Endothelial cell of umbilical vein (primary cell): ENCODE data around the gene CPNE6. TPM values are rescaled to one million over a fixed set of nuclear protein-coding genes. Genes with fewer than 3 reads are reported as not detected.

ENCODE experiments used
- BruUV-seq: library from RNA; stranded (reverse); fragments of 400-500 nt; replicated peaks from 2 replicates; lab custom pipeline; 2021; lab: Mats Ljungman, UMichigan
- CTCF ChIA-PET: fragments of 300-600, 350-600 bp; sonication (Branson Sonifier 250); formaldehyde crosslinking; loops from one replicate; lab custom pipeline; 2021; ENCODE audit warnings: antibody characterized with exemption, inconsistent platforms; lab: Charles Lee
- POLR2A ChIA-PET: fragments of 300-600, 350-600 bp; sonication (Branson Sonifier 250); formaldehyde crosslinking; loops from one replicate; lab custom pipeline; 2021; ENCODE audit warnings: antibody characterized with exemption, inconsistent platforms; lab: Charles Lee
- DNase-seq: peaks from one replicate; pipeline ENCODE4 v3.0.0-alpha.2; 2011; ENCODE audit warnings: low read depth, low spot score
- FAIRE-seq: peaks from 2 replicates; lab custom pipeline; 2011; peaks lifted over from hg19 to GRCh38; lab: Jason Lieb, UNC
- H2AFZ ChIP-seq: 2 replicates; pipeline ENCODE4 v1.6.0; 2012; ENCODE audit warnings: low read depth, low read length, control low read depth, inconsistent platforms
- H3K27ac ChIP-seq: 2 replicates; pipeline ENCODE4 v1.5.1; 2011; ENCODE audit warnings: low read depth, mild to moderate bottlenecking, control low read depth, low read length, moderate library complexity; ENCODE audit not compliant: insufficient read depth
- H3K27me3 ChIP-seq, 2 experiments: 2 replicates each; pipeline versions ENCODE4 v1.6.0 to v1.6.1; 2011; ENCODE audit warnings: low read length in 2 of 2, mixed read lengths in 1 of 2; ENCODE audit not compliant: control insufficient read depth in 2 of 2, insufficient read depth in 2 of 2
- H3K36me3 ChIP-seq, 2 experiments: 2 replicates in 1 of 2; 3 replicates in 1 of 2; pipeline ENCODE4 v1.5.1; 2011; ENCODE audit warnings: low read length in 2 of 2, mild to moderate bottlenecking in 1 of 2, moderate library complexity in 1 of 2; ENCODE audit not compliant: control insufficient read depth in 2 of 2, insufficient read depth in 2 of 2; ENCODE audit errors: extremely low read depth in 1 of 2
- H3K4me1 ChIP-seq: 3 replicates; pipeline ENCODE4 v1.5.1; 2011; ENCODE audit warnings: mild to moderate bottlenecking, low read length; ENCODE audit not compliant: control insufficient read depth, insufficient read depth; ENCODE audit errors: extremely low read depth
- H3K4me2 ChIP-seq: 2 replicates; pipeline ENCODE4 v1.6.1; 2011; ENCODE audit warnings: low read length, control low read depth, mixed read lengths; ENCODE audit not compliant: insufficient read depth
- H3K4me3 ChIP-seq, 3 experiments: fragments of 200-600 bp in 1 of 3; sonication (generic), shearing (Covaris generic) in 1 of 3; replicated peaks in 1 of 3; 2 replicates each; pipeline ENCODE4 v1.5.1; 2011 to 2016; ENCODE audit warnings: control low read depth in 3 of 3, low read length in 3 of 3, mild to moderate bottlenecking in 2 of 3, inconsistent platforms in 1 of 3, low read depth in 1 of 3, moderate library complexity in 1 of 3; ENCODE audit not compliant: insufficient read depth in 1 of 3
- H3K79me2 ChIP-seq: 2 replicates; pipeline ENCODE4 v1.6.0; 2012; ENCODE audit warnings: low read length, inconsistent platforms; ENCODE audit not compliant: control insufficient read depth, insufficient read depth
- H3K9ac ChIP-seq: replicated peaks from 2 replicates; pipeline ENCODE3; 2011; ENCODE audit warnings: low read length, control low read depth; ENCODE audit not compliant: insufficient read depth; ENCODE audit errors: extremely low read depth
- H3K9me1 ChIP-seq: replicated peaks from 3 replicates; pipeline ENCODE4 v1.6.0; 2011; ENCODE audit warnings: mild to moderate bottlenecking, low read length; ENCODE audit not compliant: control insufficient read depth, insufficient read depth; ENCODE audit errors: extremely low read depth
- H3K9me3 ChIP-seq: replicated peaks from 2 replicates; pipeline ENCODE4 v1.5.1; 2012; ENCODE audit warnings: low read length, inconsistent platforms; ENCODE audit not compliant: control insufficient read depth, insufficient read depth
- H4K20me1 ChIP-seq: replicated peaks from 2 replicates; pipeline ENCODE3; 2011; ENCODE audit warnings: mild to moderate bottlenecking, low read length; ENCODE audit not compliant: control insufficient read depth, insufficient read depth; ENCODE audit errors: extremely low read depth
- EZH2 ChIP-seq: IDR thresholded peaks from 2 replicates; pipeline ENCODE4 v1.6.1; 2012; ENCODE audit warnings: borderline replicate concordance, low read depth, mild to moderate bottlenecking, moderate library complexity, low read length, inconsistent platforms; ENCODE audit not compliant: severe bottlenecking
- FOS ChIP-seq: IDR thresholded peaks from 2 replicates; pipeline ENCODE4 v1.6.1; 2011; ENCODE audit warnings: mild to moderate bottlenecking, low read length, moderate library complexity, borderline replicate concordance; ENCODE audit not compliant: insufficient read depth
- GATA2 ChIP-seq: IDR thresholded peaks from 2 replicates; pipeline ENCODE4 v1.7.0; 2011; ENCODE audit warnings: low read depth, mild to moderate bottlenecking, moderate library complexity, mixed read lengths, low read length; ENCODE audit not compliant: insufficient read length, insufficient read depth
- MYC ChIP-seq: IDR thresholded peaks from one replicate; pipeline ENCODE4 v1.6.1; 2011; ENCODE audit warnings: mild to moderate bottlenecking, low read depth, low read length
- POLR2A ChIP-seq: IDR thresholded peaks from 2 replicates; pipeline ENCODE4 v1.6.1; 2012; ENCODE audit warnings: low read depth, mild to moderate bottlenecking, control low read depth, low read length
- POLR2AphosphoS5 ChIP-seq: IDR thresholded peaks from 2 replicates; pipeline ENCODE4 v1.6.1; 2012; ENCODE audit warnings: low read depth, mild to moderate bottlenecking, control low read depth, low read length, moderate library complexity; ENCODE audit not compliant: insufficient read depth
- dilution Hi-C: fragments of 300-500 bp; cut with MboI; formaldehyde crosslinking; loops from one replicate; pipeline ENCODE4 v1.15.0; 2019; ENCODE audit warnings: low sequenced_read_pairs; ENCODE audit not compliant: extremely low pct_ligation_motif_present
- intact Hi-C: fragments of 100-400 bp; cut with micrococcal nuclease; formaldehyde crosslinking; loops from one replicate; pipeline ENCODE4 v1.10.0; 2022
- polyA plus RNA-seq, 4 experiments: library from polyadenylated mRNA; depleted of rRNA in 3 of 4; stranded (reverse) in 3 of 4; unstranded in 1 of 4; fragments of >200 nt; gene quantifications; 2 replicates each; pipeline versions ENCODE4 v1.2.1 to v1.2.3, GENCODE V29; 2011 to 2012; ENCODE audit warnings: missing spikeins in 1 of 4
- total RNA-seq: library from RNA; stranded (reverse); gene quantifications from 2 replicates; pipeline ENCODE4 v1.2.3, GENCODE V29; 2021
- TF ChIP-seq, protein P1 (sequence below): IDR thresholded peaks from 2 replicates; pipeline ENCODE4 v1.6.1; 2011; ENCODE audit not compliant: insufficient read depth, insufficient read length
- TF ChIP-seq, protein P2 (sequence below), 2 donors: IDR thresholded peaks; 1 replicate in 1 of 2; 2 replicates in 1 of 2; pipeline ENCODE4 v1.5.1; 2011; ENCODE audit warnings: low read length in 2 of 2, mild to moderate bottlenecking in 2 of 2, moderate library complexity in 2 of 2, control low read depth in 1 of 2, inconsistent platforms in 1 of 2, low read depth in 1 of 2; ENCODE audit not compliant: insufficient read depth in 1 of 2; ENCODE audit errors: extremely low read depth in 1 of 2

CPNE6 gene
- total and polyA plus RNA-seq, 2 donors (not counting 3 experiments of a cell fraction or from before 2014, with no cell fraction given): not detected

DNA sequence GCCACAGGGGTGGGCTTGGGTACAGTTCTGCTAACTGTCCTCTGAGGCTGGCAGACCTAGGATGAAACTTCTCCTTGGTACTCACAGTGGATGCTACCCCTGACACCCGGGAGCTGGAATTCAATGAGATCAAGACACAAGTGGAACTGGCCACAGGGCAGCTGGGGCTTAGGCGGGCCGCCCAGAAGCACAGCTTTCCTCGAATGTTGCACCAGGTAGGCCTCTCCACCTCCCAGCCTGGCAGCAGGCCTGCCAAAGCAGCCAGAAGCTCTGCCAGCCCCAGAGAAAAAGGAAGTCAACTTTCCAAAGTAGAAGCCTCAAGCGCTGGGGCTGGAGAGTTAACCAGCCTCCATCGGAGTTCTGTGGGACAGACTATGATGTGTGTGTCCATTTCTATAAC lies 45.8 kb downstream of the CPNE6 start:
- CTCF ChIA-PET: interaction anchor here (1.0 to 3.3 kb wide), 4 partner anchors 9 to 59 kb away, joined by 4 to 10 read pairs (median 7); partner anchors contain the start of genes IRF9 and PSME1

DNA sequence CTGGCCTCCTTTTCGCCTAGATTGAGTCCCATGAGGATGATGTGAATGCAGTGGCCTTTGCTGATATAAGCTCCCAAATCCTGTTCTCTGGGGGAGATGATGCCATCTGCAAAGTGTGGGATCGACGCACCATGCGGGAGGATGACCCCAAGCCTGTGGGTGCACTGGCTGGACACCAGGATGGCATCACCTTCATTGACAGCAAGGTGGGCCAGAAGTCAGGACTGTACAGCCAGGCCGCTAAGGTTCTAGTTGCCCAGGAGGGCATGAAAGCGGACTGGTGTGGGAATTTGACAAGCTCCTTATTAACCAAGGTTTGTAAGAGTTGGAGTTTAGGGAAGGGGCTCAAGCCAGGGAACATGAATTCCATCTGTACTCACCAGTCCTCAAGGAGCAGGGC lies 48.3 kb downstream of the CPNE6 start:
- Histone ChIP-seq H3K27me3 (no peaks in the 10 kb centered on the region), H3K79me2 (no peaks in the 10 kb centered on the region), H3K4me2 (no peak overlapping the region), H3K9me3 (no peaks in the 10 kb centered on the region), H3K9me1 (no peaks in the 10 kb centered on the region), H4K20me1 (no peaks in the 10 kb centered on the region), H3K4me1 (peaks cover 7% of the 10 kb centered on the region), H3K36me3 (peaks cover 11 to 38% of the 10 kb centered on the region in 2 experiments), H2AFZ (no peak overlapping the region), H3K9ac (no peak overlapping the region), H3K27ac (no peak overlapping the region), H3K4me3 (no peak overlapping the region)
- TF ChIP-seq POLR2AphosphoS5 (no peak), GATA2 (no peak), POLR2A (no peak), FOS (no peak)
- TF ChIP-seq, protein P1, sequence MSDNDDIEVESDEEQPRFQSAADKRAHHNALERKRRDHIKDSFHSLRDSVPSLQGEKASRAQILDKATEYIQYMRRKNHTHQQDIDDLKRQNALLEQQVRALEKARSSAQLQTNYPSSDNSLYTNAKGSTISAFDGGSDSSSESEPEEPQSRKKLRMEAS: no peak
- POLR2A ChIA-PET: no interaction called here
- FAIRE-seq (no peak), DNase-seq (no peak)
- intact Hi-C loops (no loop called here), dilution Hi-C loops (no loop called here)
- BruUV-seq: no TSS peak
- CTCF ChIA-PET: interaction anchor here (1.0 kb wide), 1 partner anchor 22 kb away, joined by 4 read pairs; the partner anchor contains the start of gene EMC9

More for the DNA sequence above, 45.8 kb downstream of the CPNE6 start:
- Histone ChIP-seq H3K4me2 (no peak overlapping the region), H3K9me3 (no peaks in the 10 kb centered on the region), H3K9me1 (no peaks in the 10 kb centered on the region), H3K4me3 (no peak overlapping the region), H3K36me3 (peaks cover 8 to 25% of the 10 kb centered on the region in 2 experiments), H4K20me1 (no peaks in the 10 kb centered on the region), H3K79me2 (no peaks in the 10 kb centered on the region), H3K27ac (no peak overlapping the region), H3K9ac (no peak overlapping the region), H3K4me1 (peaks cover 13% of the 10 kb centered on the region), H2AFZ (no peak overlapping the region), H3K27me3 (no peaks in the 10 kb centered on the region)
- no peak for TF ChIP-seq GATA2
- TF ChIP-seq, protein P2, sequence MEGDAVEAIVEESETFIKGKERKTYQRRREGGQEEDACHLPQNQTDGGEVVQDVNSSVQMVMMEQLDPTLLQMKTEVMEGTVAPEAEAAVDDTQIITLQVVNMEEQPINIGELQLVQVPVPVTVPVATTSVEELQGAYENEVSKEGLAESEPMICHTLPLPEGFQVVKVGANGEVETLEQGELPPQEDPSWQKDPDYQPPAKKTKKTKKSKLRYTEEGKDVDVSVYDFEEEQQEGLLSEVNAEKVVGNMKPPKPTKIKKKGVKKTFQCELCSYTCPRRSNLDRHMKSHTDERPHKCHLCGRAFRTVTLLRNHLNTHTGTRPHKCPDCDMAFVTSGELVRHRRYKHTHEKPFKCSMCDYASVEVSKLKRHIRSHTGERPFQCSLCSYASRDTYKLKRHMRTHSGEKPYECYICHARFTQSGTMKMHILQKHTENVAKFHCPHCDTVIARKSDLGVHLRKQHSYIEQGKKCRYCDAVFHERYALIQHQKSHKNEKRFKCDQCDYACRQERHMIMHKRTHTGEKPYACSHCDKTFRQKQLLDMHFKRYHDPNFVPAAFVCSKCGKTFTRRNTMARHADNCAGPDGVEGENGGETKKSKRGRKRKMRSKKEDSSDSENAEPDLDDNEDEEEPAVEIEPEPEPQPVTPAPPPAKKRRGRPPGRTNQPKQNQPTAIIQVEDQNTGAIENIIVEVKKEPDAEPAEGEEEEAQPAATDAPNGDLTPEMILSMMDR (IDR thresholded peaks at IDR 0.05; ENCODE audit: extremely low read depth in 1 of 2, insufficient read depth in 1 of 2, low read depth in 1 of 2, low read length in 2 of 2): no peak
- TF ChIP-seq EZH2: no peak
- no peak for TF ChIP-seq MYC
- no peak for TF ChIP-seq FOS
- DNase-seq (no peak), FAIRE-seq (no peak)
- dilution Hi-C loops: no loop called here
- POLR2A ChIA-PET: interaction anchor here (1.6 kb wide), 1 partner anchor 24 kb away, joined by 4 read pairs; the partner anchor contains the start of gene EMC9
- intact Hi-C loops: no loop called here
- no TSS peak for BruUV-seq
